Stimulated activated CD8-positive, alpha-beta memory T cell treated with anti-CD3 and anti-CD28 coated beads, Interleukin-4, amount 100 ng/mL, for 24 hours (primary cell): ENCODE data around the gene SLC13A1.
"Not testable (repeated sequence)": the region's sequence is repeated elsewhere in the genome, so short reads cannot be mapped to it uniquely, and the experiment has no call there.

Source experiments
- DNase-seq: peaks from one replicate; pipeline ENCODE4 v3.0.0-alpha.2; 2020; ENCODE audit warnings: low read depth

SLC13A1 gene

DNA sequence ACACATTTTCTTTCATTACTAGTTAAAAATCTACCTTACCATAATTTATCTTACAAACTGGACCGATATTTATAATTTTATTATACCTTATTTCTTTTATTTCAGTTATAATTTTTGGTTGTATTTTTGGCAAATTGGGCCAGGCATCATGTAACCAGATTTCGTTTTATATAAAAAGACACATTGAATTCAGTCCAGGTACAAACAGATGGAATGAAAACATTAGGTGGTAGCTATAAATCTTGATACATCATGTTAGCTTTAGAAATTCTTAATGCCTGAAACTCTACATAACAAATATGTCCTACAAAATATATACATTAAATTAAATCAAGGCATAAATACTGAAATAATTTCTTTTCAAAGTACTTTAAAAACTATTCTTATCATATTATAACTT is 73.1 kb downstream of the SLC13A1 start:
- no peak for DNase-seq

DNA sequence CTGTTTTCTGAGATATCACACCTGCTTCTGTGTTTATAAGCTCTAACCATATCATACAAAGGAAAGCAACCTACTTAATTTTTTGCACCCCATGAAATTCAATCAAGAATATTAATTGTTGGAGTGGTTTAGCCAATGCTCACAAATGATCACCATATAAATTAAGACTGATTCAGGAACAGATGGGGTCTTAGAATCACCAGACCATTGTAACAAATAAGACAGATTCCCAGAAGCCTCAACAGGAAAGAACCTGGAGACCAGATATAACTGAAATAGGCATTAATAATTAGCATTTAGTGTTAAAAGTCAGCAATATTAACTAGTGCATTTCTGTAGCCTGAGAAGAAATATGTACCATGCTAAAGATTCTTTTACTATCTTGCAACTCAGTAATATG is 73.6 kb downstream of the SLC13A1 start:
- DNase-seq, result no peak

DNA sequence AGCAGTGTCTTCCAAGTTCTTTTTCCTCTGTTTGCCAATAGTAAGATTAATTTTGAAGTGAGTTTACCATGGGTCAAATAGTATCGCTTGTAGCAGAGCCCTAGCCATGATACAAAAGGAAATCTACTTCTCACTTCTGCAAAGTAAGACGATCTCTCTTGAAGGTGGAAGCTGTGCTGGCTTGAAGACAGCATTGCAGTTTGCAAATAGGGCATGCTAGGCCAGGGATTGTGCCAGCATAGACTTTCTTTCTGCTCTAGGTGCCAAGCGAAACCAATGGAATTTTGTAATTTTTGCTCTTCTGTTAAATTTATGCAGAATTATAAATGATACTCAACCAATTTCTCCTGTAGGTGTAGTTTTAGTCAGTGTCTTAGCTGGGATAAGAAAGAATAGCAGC is 74.5 kb downstream of the SLC13A1 start:
- no peak for DNase-seq

DNA sequence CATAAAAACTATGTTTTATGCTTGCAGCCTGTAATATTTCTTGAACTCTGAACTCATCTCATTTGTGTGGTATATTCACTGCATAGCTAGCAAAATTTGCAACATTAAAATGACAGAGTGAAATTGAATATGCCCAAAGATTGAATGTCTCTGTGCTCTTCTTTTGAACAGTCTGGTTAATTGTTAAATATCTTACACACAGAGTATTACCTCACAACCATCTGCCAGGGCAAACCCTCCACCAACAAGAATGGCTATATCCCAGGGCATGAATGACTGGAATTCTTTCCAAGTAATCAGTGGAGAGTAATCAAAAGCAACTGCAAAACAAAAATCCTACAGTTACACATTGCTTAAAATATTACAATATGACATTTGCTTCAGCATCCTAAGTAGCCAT is 76.9 kb downstream of the SLC13A1 start:
- DNase-seq, result no peak

DNA sequence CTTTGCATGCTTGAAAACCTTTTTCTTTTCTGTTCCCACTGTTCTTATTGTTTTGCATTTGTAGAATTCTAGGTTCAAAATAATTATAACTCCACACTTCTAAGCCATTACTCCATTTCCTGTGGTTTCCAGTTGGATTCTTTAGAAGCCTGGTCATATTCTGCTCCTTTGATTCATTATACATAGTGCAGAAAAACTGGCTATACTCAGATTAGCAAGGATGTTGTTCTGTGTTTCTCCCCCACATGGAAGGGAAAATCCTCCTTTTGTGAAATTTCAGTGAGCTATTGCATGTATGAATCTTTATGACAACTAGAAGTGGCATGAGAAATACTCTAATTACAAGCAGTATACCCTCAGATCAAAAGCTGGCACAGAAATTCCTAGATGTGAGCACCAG is 79.5 kb downstream of the SLC13A1 start:
- DNase-seq, result no peak

DNA sequence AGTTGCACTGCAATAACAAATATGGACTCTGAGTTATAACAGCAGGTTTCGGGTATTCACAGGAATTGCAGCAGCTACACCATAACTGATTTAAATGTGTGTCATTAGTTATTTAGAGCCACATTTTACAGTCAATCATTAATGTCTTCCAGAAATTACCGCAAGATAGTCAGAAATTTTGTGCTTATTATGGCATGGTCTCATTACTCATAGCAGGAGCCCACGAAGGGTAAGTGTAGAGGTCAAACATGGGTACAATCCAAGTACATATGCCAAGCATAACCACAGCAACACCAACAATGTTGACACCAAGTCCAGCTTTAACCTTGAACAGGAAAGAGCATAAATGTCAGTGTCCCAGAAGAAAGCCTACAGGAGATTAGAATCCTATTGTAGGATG is 84.4 kb downstream of the SLC13A1 start:
- DNase-seq, result no peak

DNA sequence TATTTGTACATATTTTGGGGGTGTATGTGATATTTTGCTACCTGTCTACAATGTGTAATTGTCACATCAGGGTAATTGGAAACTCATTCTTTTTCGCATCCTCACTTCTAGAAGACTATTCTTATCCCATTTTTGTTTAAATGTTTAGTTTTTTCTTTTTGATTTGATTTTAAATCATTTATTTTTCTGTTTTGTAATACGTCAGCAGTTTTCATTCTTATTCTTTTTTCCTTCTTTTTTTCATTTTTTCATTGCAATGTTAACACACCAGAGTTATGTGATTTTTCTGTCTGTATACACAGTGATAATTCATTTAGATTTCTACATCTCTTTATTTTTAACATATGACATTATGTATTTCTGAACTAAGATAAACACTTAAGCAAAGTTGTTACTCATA is 85.5 kb downstream of the SLC13A1 start:
- DNase-seq, result no peak

DNA sequence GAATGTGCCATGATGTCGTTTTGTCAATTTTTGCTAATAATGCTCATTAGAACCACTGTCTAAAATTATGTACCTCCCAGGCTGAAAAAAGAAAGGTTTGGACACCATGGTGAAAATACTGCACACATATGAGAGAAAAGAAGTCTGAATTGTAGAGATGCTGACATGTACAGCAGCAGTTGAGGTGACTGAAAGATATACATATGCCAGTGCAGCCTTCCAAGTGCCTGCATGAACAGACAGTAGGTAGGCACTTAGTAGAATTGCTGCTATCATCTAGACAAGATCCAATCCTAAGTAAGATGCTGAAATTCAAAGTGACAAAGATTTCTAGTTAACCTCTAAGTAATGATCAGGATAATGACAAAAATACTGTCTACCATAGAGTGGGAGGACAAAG is 86.9 kb downstream of the SLC13A1 start:
- no peak for DNase-seq

DNA sequence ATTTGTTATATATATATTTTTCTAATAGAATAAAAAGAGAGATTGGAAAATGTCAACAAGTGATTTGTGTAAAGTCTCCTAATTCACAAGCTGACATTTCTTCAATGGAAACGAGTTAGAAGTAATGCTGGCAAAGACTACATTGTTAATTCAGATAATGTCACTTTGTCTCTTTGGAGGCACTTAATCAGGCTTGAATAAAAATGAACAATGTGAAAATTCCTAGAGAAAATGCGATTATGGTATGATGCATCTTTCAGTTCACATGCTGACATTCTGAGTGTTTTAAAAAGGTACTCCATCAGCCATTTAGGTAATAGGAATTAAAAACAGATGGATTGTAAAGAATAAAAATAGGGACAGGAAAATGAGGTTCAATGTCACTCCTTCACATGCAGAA is 100.1 kb downstream of the SLC13A1 start:
- DNase-seq, result no peak

DNA sequence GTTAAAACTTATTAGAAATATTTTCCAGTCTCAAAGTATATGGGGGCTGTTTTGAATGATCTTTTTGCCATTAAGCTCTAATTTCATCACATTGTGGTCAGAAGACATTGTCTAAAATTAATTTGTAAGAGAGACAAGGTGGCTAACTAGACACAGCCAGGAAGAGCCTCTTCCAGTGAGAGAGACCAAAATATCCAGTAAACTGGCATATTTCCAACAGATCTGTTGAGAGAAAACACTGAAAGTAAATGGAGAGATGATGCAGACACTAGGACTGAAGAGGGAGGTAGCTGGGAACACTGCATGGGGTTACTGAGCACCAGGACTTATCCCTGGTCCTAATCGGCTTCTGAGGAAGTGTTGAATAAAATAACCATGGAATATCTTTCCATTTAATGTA is 102.8 kb downstream of the SLC13A1 start:
- no peak for DNase-seq

DNA sequence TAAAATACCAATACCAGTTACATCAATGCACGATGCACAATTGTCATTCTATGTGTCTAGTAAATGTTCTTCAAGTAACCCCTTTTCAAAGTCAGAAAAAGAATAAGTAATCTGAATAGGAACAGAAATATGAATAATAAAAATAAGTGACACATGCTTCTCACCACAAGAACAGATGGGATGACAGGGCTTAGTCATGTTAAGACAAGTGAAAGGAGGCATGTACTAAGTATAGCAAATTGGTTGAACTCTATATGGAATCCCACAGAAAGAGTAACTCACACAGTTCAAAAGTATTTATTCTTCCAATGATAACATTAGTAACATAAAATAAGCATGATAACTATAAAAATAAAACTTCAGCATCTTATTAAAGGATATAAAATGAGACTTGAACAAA is 103.3 kb downstream of the SLC13A1 start:
- DNase-seq, result no peak

DNA sequence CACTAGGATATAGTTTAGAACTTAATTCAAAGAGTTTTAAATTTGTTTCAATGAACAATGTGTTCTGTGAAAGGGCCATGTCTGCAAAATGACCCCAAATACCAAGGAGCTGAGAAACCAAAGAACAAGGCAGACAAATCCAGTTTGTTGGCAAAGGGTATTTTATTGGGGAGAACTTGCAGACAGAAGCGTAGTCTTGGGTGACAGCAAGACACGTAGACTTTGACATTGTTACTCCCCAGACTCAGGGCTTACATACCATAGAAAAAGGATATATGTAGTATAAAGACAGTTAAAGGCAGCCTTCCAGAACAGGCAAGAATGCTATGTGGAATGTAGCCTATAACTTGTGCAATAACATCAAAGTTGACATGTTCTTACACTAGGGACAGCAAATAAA is 109.3 kb downstream of the SLC13A1 start:
- DNase-seq, result no peak

DNA sequence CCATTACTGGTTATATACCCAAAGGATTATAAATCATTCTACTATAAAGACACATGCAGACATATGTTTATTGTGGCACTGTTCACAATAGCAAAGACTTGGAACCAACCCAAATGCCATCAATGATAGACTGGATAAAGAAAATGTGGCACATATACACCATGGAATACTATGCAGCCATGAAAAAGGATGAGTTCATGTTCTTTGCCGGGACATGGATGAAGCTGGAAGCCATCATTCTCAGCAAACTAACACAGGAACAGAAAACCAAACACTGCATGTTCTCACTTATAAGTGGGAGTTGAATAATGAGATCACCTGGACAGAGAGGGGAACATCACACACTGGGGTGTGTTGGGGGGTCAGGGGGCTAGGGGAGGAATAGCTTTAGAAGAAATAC is 112.9 kb downstream of the SLC13A1 start:
- not testable (repeated sequence) for DNase-seq

DNA sequence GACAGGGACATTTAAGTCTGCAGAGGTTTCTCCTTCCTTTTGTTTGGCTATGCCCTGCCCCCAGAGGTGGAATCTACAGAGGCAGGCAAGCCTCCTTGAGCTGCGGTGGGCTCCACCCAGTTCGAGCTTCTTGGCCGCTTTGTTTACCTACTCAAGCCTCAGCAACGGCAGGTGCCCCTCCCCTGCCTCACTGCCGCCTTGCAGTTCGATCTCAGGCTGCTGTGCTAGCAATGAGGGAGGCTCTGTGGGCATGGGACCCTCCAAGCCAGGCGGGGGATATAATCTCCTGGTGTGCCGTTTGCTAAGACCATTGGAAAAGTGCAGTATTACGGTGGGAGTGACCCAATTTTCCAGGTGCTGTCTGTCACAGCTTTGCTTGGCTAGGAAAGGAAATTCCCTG is 114.9 kb downstream of the SLC13A1 start:
- DNase-seq, result not testable (repeated sequence)

DNA sequence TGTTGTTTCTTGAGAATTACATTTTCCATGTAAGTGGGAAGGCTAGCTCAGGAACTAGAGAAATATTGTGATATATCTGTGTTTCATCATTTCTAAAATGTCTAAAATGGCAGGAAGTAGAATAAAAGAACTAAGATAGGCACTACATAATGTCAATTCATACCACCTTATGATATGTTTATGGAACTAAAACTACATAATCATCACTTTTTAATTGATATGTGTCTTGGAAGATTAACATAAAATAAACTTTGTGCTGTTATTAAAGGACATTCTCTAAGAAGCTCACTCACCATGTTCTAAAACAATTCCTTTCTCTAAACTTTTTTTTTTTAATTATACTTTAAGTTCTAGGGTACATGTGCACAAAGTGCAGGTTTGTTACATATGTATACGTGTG is 120.7 kb downstream of the SLC13A1 start:
- DNase-seq, result no peak

DNA sequence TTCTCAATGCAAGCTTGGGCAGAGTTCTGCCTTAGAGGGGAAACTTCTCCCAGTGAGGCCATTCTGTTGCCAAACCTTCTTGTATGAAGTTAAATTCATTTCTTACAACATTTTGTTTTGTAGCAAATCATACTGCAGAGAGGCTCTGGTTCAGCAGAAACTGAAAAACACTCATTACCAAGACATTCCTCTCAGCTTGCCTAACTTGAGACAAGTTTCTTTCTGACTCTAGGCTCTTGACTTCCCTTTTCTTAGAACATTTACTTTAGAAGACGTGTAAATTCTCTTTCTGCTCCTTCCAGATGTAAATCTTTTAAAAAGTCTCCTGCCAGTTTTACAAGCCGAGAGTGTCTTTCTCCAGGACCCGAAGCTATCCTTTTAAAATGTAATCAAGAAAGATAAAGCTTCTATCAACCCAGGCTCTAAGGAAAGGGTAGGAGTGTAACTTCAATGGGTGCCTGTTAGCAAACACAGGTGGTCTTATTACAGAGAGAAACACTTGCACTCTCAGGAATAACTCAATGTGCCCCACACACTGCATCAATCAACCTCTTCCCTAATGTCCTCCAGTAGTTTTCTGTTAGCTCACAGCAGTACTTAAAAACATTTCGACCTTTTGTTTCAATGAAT is 123.8 kb downstream of the SLC13A1 start:
- no peak for DNase-seq

DNA sequence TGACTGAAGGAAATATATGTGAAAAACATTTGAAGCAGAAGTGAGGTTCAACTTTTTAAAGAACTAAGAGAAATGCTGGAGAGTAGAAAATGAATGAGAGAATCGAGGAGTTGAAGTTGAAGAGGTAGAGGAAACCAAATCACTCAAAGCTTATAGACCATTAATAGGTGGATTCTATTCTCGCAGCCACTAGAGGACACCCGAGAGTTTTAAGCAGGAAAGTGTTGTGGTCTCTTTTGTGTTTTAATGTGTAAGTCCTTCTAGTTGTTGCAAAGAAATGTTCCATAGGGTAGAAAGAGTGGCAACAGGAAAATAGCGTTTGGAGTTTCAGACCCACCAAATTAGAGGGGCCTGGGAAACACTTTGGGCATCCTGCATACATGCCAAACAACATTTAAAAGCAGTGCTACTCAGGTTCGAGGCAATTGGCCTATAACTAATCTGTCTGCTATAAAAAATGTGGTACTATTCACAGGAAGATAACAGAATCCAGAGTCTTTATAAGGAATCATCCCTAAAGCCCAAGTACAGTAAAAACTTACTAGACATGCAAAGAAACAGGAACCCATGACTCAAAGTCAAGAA is 129.0 kb downstream of the SLC13A1 start:
- DNase-seq, result no peak

DNA sequence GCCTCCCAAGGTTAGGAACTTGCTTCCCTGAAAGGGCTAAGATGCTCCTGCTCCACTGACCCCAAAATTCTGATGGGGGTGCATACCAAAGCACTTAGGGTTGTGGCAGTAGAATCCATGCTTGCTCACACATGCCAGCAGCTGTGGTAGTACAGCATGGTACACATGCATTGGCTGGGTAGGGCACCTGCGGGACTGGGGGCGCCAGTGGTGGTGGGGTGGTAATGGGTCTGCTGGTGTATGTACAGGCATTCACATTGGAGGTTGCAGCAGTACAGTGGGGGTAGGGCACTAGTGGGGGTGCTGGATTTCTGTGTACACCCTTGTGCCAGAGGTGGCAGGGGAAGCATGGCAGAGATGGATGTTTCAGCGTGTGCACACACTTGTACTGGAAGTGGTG is 132.0 kb downstream of the SLC13A1 start:
- no peak for DNase-seq
